ENCODE results near the gene POM121.
"Not testable (repeated sequence)": the region's sequence is repeated elsewhere in the genome, so short reads cannot be mapped to it uniquely, and the experiment has no call there.

- not testable (repeated sequence) for TF ChIP-seq PATZ1 (CRISPR knock-in tag; IDR thresholded peaks at IDR 0.05; ENCODE audit: borderline replicate concordance); CREB5 (CRISPR knock-in tag; IDR thresholded peaks at IDR 0.05; ENCODE audit: low read depth); CSRNP3 (CRISPR knock-in tag; IDR thresholded peaks at IDR 0.05); ISL1 (CRISPR knock-in tag; IDR thresholded peaks at IDR 0.05)
Observed at GRCh38 chr7:72995484-72995883, 70.6 kb downstream of the POM121 start.

All from SK-N-SH treated with all-trans-retinoic acid at 6 μM for 48 hours (cell line).